Prostate gland (tissue), 2 donors: ENCODE data around the gene RIC8A.

Experiments used
- POLR2A ChIP-seq: fragments of 450-650 bp; IDR thresholded peaks from one replicate; pipeline ENCODE4 v1.6.1; 2016; ENCODE audit warnings: antibody characterized with exemption, mild to moderate bottlenecking
- POLR2AphosphoS5 ChIP-seq: sonication (generic); formaldehyde crosslinking; IDR thresholded peaks from one replicate; pipeline ENCODE4 v1.6.1; 2017; ENCODE audit warnings: antibody characterized with exemption
- TF ChIP-seq, protein P1 (sequence below), 4 experiments: fragments of 200-600 bp in 2 of 4; fragments of 450-650 bp in 2 of 4; sonication (generic) in 2 of 4; IDR thresholded peaks; 1 replicate in 3 of 4; 2 replicates in 1 of 4; pipeline ENCODE4 v1.5.1; 2016 to 2019; ENCODE audit warnings: antibody characterized with exemption in 4 of 4, mild to moderate bottlenecking in 2 of 4, moderate library complexity in 2 of 4

DNA sequence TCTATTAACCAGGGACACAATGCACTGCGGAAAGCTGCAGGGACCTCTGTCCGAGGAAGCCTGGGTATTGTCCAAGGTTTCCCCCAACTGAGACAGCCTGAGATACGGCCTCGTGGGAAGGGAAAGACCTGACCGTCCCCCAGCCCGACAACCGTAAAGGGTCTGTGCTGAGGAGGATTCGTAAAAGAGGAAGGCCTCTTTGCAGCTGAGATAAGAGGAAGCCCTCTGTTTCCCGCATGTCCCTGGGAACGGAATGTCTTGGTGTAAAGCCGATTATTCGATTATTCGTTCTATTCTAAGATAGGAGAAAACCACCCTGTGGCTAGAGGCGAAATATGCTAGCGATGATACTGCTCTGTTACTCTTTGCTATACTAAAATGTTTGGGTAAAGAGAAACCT, 5.5 kb upstream of the RIC8A start:
- TF ChIP-seq POLR2A (no peak), POLR2AphosphoS5 (no peak)
- TF ChIP-seq, protein P1, sequence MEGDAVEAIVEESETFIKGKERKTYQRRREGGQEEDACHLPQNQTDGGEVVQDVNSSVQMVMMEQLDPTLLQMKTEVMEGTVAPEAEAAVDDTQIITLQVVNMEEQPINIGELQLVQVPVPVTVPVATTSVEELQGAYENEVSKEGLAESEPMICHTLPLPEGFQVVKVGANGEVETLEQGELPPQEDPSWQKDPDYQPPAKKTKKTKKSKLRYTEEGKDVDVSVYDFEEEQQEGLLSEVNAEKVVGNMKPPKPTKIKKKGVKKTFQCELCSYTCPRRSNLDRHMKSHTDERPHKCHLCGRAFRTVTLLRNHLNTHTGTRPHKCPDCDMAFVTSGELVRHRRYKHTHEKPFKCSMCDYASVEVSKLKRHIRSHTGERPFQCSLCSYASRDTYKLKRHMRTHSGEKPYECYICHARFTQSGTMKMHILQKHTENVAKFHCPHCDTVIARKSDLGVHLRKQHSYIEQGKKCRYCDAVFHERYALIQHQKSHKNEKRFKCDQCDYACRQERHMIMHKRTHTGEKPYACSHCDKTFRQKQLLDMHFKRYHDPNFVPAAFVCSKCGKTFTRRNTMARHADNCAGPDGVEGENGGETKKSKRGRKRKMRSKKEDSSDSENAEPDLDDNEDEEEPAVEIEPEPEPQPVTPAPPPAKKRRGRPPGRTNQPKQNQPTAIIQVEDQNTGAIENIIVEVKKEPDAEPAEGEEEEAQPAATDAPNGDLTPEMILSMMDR (IDR thresholded peaks at IDR 0.05), result no peak
